ENCODE results near the gene BEST2. TPM values are rescaled to one million over a fixed set of nuclear protein-coding genes. Genes with fewer than 3 reads are reported as not detected.

Gene BEST2
- total and polyA plus RNA-seq, 2 of the 4 experiments (the other 2 are of a cell fraction): not detected

- no peak overlapping the region for H4K8ac ChIP-seq (ENCODE audit: low read depth in 2 of 2, low read length in 2 of 2)
- H4K91ac ChIP-seq (ENCODE audit: insufficient read depth, low read depth, low read length): no peak overlapping the region
- no peak overlapping the region for H2BK120ac ChIP-seq (ENCODE audit: low read depth, low read length)
- H3K23ac ChIP-seq (ENCODE audit: low read depth, low read length): no peak overlapping the region
- peak overlapping the region; percentile 21 for H2AFZ ChIP-seq (replicated peaks; ENCODE audit: low read length, poor library complexity)
- DNase-seq: no peak
- H3K18ac ChIP-seq (ENCODE audit: low read depth, low read length): no peak overlapping the region
- no peak for TF ChIP-seq RFX5 (IDR thresholded peaks at IDR 0.05; ENCODE audit: low read depth, low read length)
- no peak for TF ChIP-seq SMC3 (IDR thresholded peaks at IDR 0.05; ENCODE audit: low read depth, low read length)
- no peak for TF ChIP-seq MAZ (IDR thresholded peaks at IDR 0.05; ENCODE audit: borderline replicate concordance, low read depth, low read length)
- TF ChIP-seq RCOR1 (IDR thresholded peaks at IDR 0.05; ENCODE audit: insufficient replicate concordance, low read length): no peak
- TF ChIP-seq ELK1 (IDR thresholded peaks at IDR 0.05; ENCODE audit: borderline replicate concordance, low read depth, low read length): no peak
- no peak for TF ChIP-seq BHLHE40 (IDR thresholded peaks at IDR 0.05; ENCODE audit: low read depth, low read length)
- TF ChIP-seq CEBPB (IDR thresholded peaks at IDR 0.05; ENCODE audit: low read depth, low read length): no peak
- H3K4me2 ChIP-seq (ENCODE audit: low read depth, low read length): no peak overlapping the region
- H3K4me3 ChIP-seq (ENCODE audit: insufficient read depth, low read depth, low read length): no peak overlapping the region
- no peak overlapping the region for H2BK5ac ChIP-seq (ENCODE audit: low read depth, low read length, poor library complexity, severe bottlenecking)
- no peak overlapping the region for H2AK5ac ChIP-seq (ENCODE audit: low read depth, low read length)
- ATAC-seq (ENCODE audit: low read depth): no peak
- no peaks in the 10 kb centered on the region for H3K9me1 ChIP-seq (ENCODE audit: insufficient read depth, low read length)
- H2BK15ac ChIP-seq (ENCODE audit: low read depth, low read length): no peak overlapping the region
- no peaks in the 10 kb centered on the region for H3K9me3 ChIP-seq (ENCODE audit: control insufficient read depth, insufficient read depth, low read length)
- H2BK20ac ChIP-seq (ENCODE audit: low read depth, low read length): no peak overlapping the region
- H3K9ac ChIP-seq (ENCODE audit: low read depth, low read length): no peak overlapping the region
- WGBS, 2 experiments (ENCODE audit: extremely low coverage in 2 of 2, insufficient read length in 1 of 2): 98% methylated on average over 7 of the region's 13 CpGs; no CpG with 5 or more reads in 1 of the 2 experiments
- H3K27me3 ChIP-seq (ENCODE audit: control insufficient read depth, insufficient read depth, low read length): no peaks in the 10 kb centered on the region
- ChIA-PET POLR2A (ENCODE audit: unreplicated experiment) (no interaction called here), CTCF (no interaction called here)
- no peak overlapping the region for H3K27ac ChIP-seq (ENCODE audit: insufficient read depth, low read length)
- intact Hi-C loops (cut with micrococcal nuclease): no loop called here
- dilution Hi-C loops (cut with HindIII; ENCODE audit: low sequenced_read_pairs, unreplicated experiment): no loop called here
- no peaks in the 10 kb centered on the region for H3K4me1 ChIP-seq (ENCODE audit: control insufficient read depth, insufficient read depth, low read length)
- H3K14ac ChIP-seq (replicated peaks; ENCODE audit: low read depth, low read length): no peak overlapping the region
- BruUV-seq (replicated peaks): no TSS peak
- peaks cover 18% of the 10 kb centered on the region for H4K20me1 ChIP-seq (ENCODE audit: insufficient read depth, low read length)
- in situ Hi-C loops (cut with MboI; ENCODE audit: low sequenced_read_pairs): no loop called here
- H3K36me3 ChIP-seq (ENCODE audit: control insufficient read depth, insufficient read depth, low read length): peaks cover 76% of the 10 kb centered on the region
- H3K4ac ChIP-seq (ENCODE audit: low read depth, low read length): no peak overlapping the region
- no peak overlapping the region for H4K5ac ChIP-seq (ENCODE audit: low read depth, low read length)
- peaks cover 15 to 30% of the 10 kb centered on the region in 2 experiments for H3K79me1 ChIP-seq (ENCODE audit: low read depth in 1 of 2, low read length in 2 of 2)
- no peak overlapping the region for H2AK9ac ChIP-seq (replicated peaks; ENCODE audit: low read depth, low read length, poor library complexity)
- H3K56ac ChIP-seq (ENCODE audit: extremely low read depth, insufficient read depth, low read length): no peak overlapping the region
These were observed 45.3 kb upstream of the BEST2 start for GRCh38 chr19:12706332-12706718.
